ENCODE measurements around the gene OLFML1. TPM values are rescaled to one million over a fixed set of nuclear protein-coding genes. Genes with fewer than 3 reads are reported as not detected.

Gene OLFML1
- total RNA-seq, 3 donors from 2014 or later (not counting 1 experiment from before 2014, with no cell fraction given), result not detected

DNA sequence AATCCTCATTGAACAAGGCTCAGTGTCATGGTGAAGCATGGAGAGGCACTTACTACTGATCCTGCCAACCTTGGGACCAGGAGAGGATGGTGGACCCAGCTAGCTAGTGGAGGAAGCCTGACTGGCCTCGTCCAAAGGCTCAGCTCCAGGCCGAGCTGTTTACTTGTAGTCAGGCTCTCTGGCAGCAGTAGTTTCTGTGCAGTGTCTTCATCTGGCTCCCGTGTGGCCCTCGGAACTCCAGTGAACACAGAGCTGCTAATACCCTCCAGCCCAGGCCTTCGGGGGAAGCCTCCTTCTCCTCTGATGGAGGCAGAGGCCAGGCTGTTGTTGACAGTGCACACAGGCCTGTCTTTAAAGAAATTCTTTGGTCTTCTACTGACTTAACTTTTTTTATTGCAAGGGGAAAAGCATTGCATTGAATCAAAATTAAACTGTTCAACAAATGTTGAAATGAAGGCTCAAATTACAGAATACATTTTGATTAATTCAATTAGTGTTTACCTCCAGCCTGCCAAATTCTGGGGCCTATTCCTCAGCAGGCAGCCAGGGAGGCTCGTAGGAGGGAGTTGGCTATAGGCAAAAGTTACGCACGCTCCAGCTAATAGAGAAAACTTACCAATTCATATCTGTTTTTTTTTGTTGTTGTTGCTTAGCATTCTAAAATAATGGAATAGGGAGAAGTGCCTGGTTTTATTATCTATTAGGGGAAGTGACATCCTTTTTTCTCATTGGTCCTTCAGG, 47.3 kb downstream of the OLFML1 start:
- Mint-ChIP-seq H3K9me3 (no peaks in the 10 kb centered on the region), H3K27ac (no peak overlapping the region), H3K4me1 (peaks cover 19 to 59% of the 10 kb centered on the region in 2 donors), H3K36me3 (no peaks in the 10 kb centered on the region), H3K27me3 (ENCODE audit: low read depth in 2 of 2) (peaks cover 0 to 5% of the 10 kb centered on the region in 2 donors), H3K4me3 (no peak overlapping the region)
- ATAC-seq (no peak), DNase-seq (no peak)
- Histone ChIP-seq H3K4me3 (ENCODE audit: low read length) (no peak overlapping the region), H3K36me3 (ENCODE audit: control insufficient read depth, insufficient read depth, low read length) (no peaks in the 10 kb centered on the region), H3K27ac (ENCODE audit: low read length) (no peak overlapping the region), H3K9me3 (ENCODE audit: control insufficient read depth, insufficient read depth, low read length) (no peaks in the 10 kb centered on the region), H3K4me1 (ENCODE audit: control insufficient read depth, insufficient read depth, low read length) (peaks cover 26% of the 10 kb centered on the region), H3K27me3 (ENCODE audit: control insufficient read depth, insufficient read depth, low read length) (no peaks in the 10 kb centered on the region)
- intact Hi-C loops (cut with micrococcal nuclease), result no loop called here
- WGBS (ENCODE audit: insufficient coverage), result 79% methylated on average over 8 of the region's 8 CpGs
- TF ChIP-seq CTCF (IDR thresholded peaks at IDR 0.05), result no peak

DNA sequence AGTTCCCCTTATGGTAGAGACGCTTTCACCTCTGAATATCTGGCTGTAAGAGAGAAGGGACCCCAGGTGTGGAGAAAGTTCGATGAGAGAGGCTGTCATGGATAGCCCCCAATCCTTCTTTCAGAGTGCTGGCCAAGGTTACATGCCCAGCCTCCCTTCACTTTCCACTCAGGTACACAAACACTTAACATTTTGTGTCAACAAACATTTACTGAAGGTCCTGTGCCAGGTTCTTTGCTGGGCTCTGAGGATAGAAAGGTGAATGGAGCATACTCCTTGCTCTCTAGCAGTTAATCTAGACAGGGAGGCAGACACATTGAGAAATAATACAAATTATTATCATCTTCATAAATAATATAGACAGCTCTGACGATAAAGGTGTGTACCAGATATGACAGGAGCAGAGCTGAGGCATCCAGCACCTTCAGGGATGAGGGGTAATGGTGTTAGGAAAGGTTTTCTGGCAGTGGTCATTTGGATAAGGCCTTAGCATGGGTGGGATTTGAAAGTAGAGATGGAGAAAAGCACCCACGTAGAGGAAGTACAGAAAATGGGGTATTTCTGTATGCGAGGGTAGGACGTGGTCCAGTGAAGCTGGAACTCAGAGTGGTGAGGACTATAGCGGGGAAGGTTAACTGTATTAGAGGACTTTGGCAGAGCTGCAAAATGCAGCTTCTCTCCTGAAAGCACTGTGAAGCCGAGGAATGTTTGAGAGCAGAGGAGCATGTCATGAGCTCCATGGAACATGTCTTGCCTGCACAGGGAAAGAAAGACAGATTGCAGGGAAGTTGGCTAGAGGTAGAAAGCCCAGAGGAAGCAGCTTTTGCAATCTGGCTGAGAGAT, 48.1 kb downstream of the OLFML1 start:
- 87% methylated on average over 8 of the region's 8 CpGs for WGBS (ENCODE audit: insufficient coverage)
- no peaks in the 10 kb centered on the region for H3K36me3 ChIP-seq (ENCODE audit: control insufficient read depth, insufficient read depth, low read length)
- peaks cover 0 to 5% of the 10 kb centered on the region in 2 donors for H3K27me3 Mint-ChIP-seq (ENCODE audit: low read depth in 2 of 2)
- H3K4me1 Mint-ChIP-seq, result peaks cover 19 to 59% of the 10 kb centered on the region in 2 donors
- TF ChIP-seq CTCF (IDR thresholded peaks at IDR 0.05), result no peak
- intact Hi-C loops (cut with micrococcal nuclease), result no loop called here
- no peaks in the 10 kb centered on the region for H3K36me3 Mint-ChIP-seq
- no peaks in the 10 kb centered on the region for H3K9me3 Mint-ChIP-seq
- H3K27ac Mint-ChIP-seq, result no peak overlapping the region
- peaks cover 28% of the 10 kb centered on the region for H3K4me1 ChIP-seq (ENCODE audit: control insufficient read depth, insufficient read depth, low read length)
- no peak overlapping the region for H3K4me3 ChIP-seq (ENCODE audit: low read length)
- ATAC-seq (no peak), DNase-seq (no peak)
- no peaks in the 10 kb centered on the region for H3K27me3 ChIP-seq (ENCODE audit: control insufficient read depth, insufficient read depth, low read length)
- H3K4me3 Mint-ChIP-seq, result no peak overlapping the region
- H3K9me3 ChIP-seq (ENCODE audit: control insufficient read depth, insufficient read depth, low read length), result no peaks in the 10 kb centered on the region
- no peak overlapping the region for H3K27ac ChIP-seq (ENCODE audit: low read length)

DNA sequence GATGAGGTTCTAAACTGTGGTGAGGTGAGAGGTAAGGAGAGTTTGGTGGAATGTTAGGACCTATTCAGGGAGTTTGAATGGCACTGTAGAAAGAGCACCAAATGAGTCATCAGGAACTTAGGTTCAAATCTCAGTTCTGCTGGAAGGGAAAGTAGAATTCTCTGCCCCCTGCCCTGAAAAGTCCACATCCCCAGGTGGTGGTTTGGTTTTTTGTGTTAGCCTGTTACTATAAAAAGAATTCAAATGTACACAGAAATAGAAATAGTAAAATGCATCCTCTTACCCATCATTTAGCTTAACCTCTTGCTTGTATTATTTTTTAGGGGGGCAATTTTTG, 48.7 kb downstream of the OLFML1 start:
- ATAC-seq, result no peak
- H3K9me3 Mint-ChIP-seq, result no peaks in the 10 kb centered on the region
- intact Hi-C loops (cut with micrococcal nuclease), result no loop called here
- Histone ChIP-seq H3K4me3 (ENCODE audit: low read length) (no peak overlapping the region), H3K4me1 (ENCODE audit: control insufficient read depth, insufficient read depth, low read length) (peaks cover 28% of the 10 kb centered on the region), H3K27me3 (ENCODE audit: control insufficient read depth, insufficient read depth, low read length) (no peaks in the 10 kb centered on the region), H3K27ac (ENCODE audit: low read length) (no peak overlapping the region), H3K36me3 (ENCODE audit: control insufficient read depth, insufficient read depth, low read length) (no peaks in the 10 kb centered on the region), H3K9me3 (ENCODE audit: control insufficient read depth, insufficient read depth, low read length) (no peaks in the 10 kb centered on the region)
- H3K27me3 Mint-ChIP-seq (ENCODE audit: low read depth in 2 of 2), result peaks cover 0 to 5% of the 10 kb centered on the region in 2 donors
- no peaks in the 10 kb centered on the region for H3K36me3 Mint-ChIP-seq
- H3K4me3 Mint-ChIP-seq, result no peak overlapping the region
- no peak overlapping the region for H3K27ac Mint-ChIP-seq
- DNase-seq, result no peak
- peaks cover 20 to 60% of the 10 kb centered on the region in 2 donors for H3K4me1 Mint-ChIP-seq
- TF ChIP-seq CTCF (IDR thresholded peaks at IDR 0.05), result no peak

Measured in natural killer cell (primary cell).